CD4-positive, alpha-beta T cell (primary cell): ENCODE data around the gene STIM2. TPM values are rescaled to one million over a fixed set of nuclear protein-coding genes. Genes with fewer than 3 reads are reported as not detected.

Experiments used
- ATAC-seq: fragments of 200-7000 bp; cut with Tn5 transposase; one replicate; pipeline ENCODE4 v1.10.0; 2022; ENCODE audit warnings: mild to moderate bottlenecking; ENCODE audit not compliant: poor library complexity
- CTCF ChIA-PET: fragments of 350-600 bp; sonication (Branson Sonifier 250); formaldehyde crosslinking; loops from one replicate; lab custom pipeline; 2021; ENCODE audit warnings: antibody characterized with exemption, inconsistent platforms; lab: Charles Lee
- POLR2A ChIA-PET: fragments of 350-600 bp; sonication (Branson Sonifier 250); formaldehyde crosslinking; loops from one replicate; lab custom pipeline; 2021; ENCODE audit warnings: antibody characterized with exemption, inconsistent platforms; lab: Charles Lee
- DNase-seq, 14 experiments: peaks; one replicate each; pipeline ENCODE4 v3.0.0-alpha.2; 2013 to 2020; ENCODE audit warnings: mixed read lengths in 2 of 14
- H3K27ac ChIP-seq, 2 donors: one replicate each; pipeline versions ENCODE4 v1.5.1 to v1.7.0; 2013; ENCODE audit warnings: low read length in 2 of 2, low read depth in 1 of 2, mild to moderate bottlenecking in 1 of 2
- H3K27me3 ChIP-seq, 2 experiments: 1 replicate in 1 of 2; 2 replicates in 1 of 2; pipeline versions ENCODE4 v1.6.1 to v1.7.0; 2013; ENCODE audit warnings: low read length in 2 of 2, control low read depth in 1 of 2, mild to moderate bottlenecking in 1 of 2, moderate library complexity in 1 of 2; ENCODE audit not compliant: insufficient read depth in 2 of 2, control insufficient read depth in 1 of 2
- H3K36me3 ChIP-seq: one replicate; pipeline ENCODE4 v1.6.1; 2013; ENCODE audit warnings: low read length, control low read depth; ENCODE audit not compliant: insufficient read depth
- H3K4me1 ChIP-seq: one replicate; pipeline ENCODE4 v1.6.1; 2013; ENCODE audit warnings: low read length, control low read depth; ENCODE audit not compliant: insufficient read depth
- H3K4me3 ChIP-seq: one replicate; pipeline ENCODE4 v1.5.1; 2013; ENCODE audit warnings: mild to moderate bottlenecking, low read length, moderate library complexity
- H3K9me3 ChIP-seq, 2 experiments: 1 replicate in 1 of 2; 2 replicates in 1 of 2; pipeline versions ENCODE4 v1.6.1 to v1.7.0; 2013; ENCODE audit warnings: low read length in 2 of 2, mild to moderate bottlenecking in 2 of 2, control low read depth in 1 of 2, moderate library complexity in 1 of 2; ENCODE audit not compliant: control insufficient read depth in 1 of 2, insufficient read depth in 1 of 2
- H3K27ac Mint-ChIP-seq: one replicate; pipeline ENCODE4 v1.8.0; 2020; ENCODE audit warnings: mixed read lengths
- H3K27me3 Mint-ChIP-seq: one replicate; pipeline ENCODE4 v1.8.0; 2021; ENCODE audit warnings: mixed read lengths
- H3K36me3 Mint-ChIP-seq: one replicate; pipeline ENCODE4 v1.8.0; 2021; ENCODE audit warnings: low read depth, mixed read lengths
- H3K4me1 Mint-ChIP-seq: one replicate; pipeline ENCODE4 v1.8.0; 2021; ENCODE audit warnings: low read depth, mixed read lengths
- H3K4me3 Mint-ChIP-seq: one replicate; pipeline ENCODE4 v1.8.0; 2020; ENCODE audit warnings: mild to moderate bottlenecking, mixed read lengths
- H3K9me3 Mint-ChIP-seq: one replicate; pipeline ENCODE4 v1.8.0; 2020; ENCODE audit warnings: mixed read lengths
- CTCF ChIP-seq: fragments of 200-600 bp; IDR thresholded peaks from one replicate; pipeline ENCODE4 v1.8.0; 2022; ENCODE audit warnings: antibody characterized with exemption, mild to moderate bottlenecking
- intact Hi-C, 2 experiments: fragments of 100-400 bp; cut with DNase I in 1 of 2; cut with micrococcal nuclease in 1 of 2; formaldehyde crosslinking; loops; one replicate each; pipeline versions ENCODE4 v1.15.1 to v1.9.0; 2023 to 2025; cut with DNase I, micrococcal nuclease
- total RNA-seq, 174 experiments: library from RNA in 2 of 174; stranded (reverse) in 2 of 174; gene quantifications; one replicate each; pipeline ENCODE4 v1.2.3 and lab custom pipeline; 2021 to 2026

STIM2 gene
- total RNA-seq, 2 experiments from 2014 or later = 53.7 to 54.9 TPM

GRCh38 chr4:26931966-26932365 is 71.3 kb downstream of the STIM2 start:
- H3K9me3 Mint-ChIP-seq = no peaks in the 10 kb centered on the region
- CTCF ChIA-PET = interaction anchor here (1.2 kb wide), 1 partner anchor 32 kb away, joined by 4 read pairs; no protein-coding TSS in a partner anchor

DNA sequence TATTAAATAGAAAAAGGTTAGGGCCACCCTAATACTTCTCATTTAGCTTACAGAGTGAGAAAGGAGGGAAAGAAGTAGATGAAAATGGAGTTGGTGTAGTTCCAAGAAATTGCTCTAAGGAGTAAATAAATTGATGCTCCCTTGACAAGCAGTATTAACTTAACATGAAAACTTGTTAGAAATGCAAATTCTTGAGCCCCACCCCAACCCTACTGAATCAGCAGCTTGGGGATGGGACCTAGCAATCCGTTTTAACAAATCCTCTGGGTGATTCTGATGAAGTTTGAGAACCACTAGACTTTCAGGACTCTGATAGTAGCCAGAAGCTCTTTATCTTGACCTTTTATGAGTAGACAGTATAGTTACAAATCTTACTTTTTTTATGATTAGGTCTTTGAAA is 74.8 kb downstream of the STIM2 start:
- Mint-ChIP-seq H3K4me3 (no peak overlapping the region), H3K4me1 (peaks cover 84% of the 10 kb centered on the region), H3K36me3 (peaks cover 5% of the 10 kb centered on the region), H3K27me3 (no peaks in the 10 kb centered on the region), H3K27ac (peak overlapping the region; percentile 48), H3K9me3 (no peaks in the 10 kb centered on the region)
- ATAC-seq (no peak), DNase-seq (no peak)
- Histone ChIP-seq H3K4me3 (no peak overlapping the region), H3K27ac (no peak overlapping the region), H3K4me1 (peaks cover 12% of the 10 kb centered on the region), H3K36me3 (no peaks in the 10 kb centered on the region), H3K9me3 (no peaks in the 10 kb centered on the region), H3K27me3 (no peaks in the 10 kb centered on the region)
- TF ChIP-seq CTCF = no peak
- CTCF ChIA-PET = interaction anchor here (0.6 to 0.7 kb wide), 2 partner anchors 34 to 75 kb away, joined by 3 to 5 read pairs; partner anchors contain the start of gene STIM2
- intact Hi-C loops = loop anchor here in 1 of 2 experiments (5.0 kb wide), 1 partner anchor 38 kb away; no protein-coding TSS in a partner anchor
- POLR2A ChIA-PET = no interaction called here

More at GRCh38 chr4:26931966-26932365, 71.3 kb downstream of the STIM2 start:
- H3K27ac Mint-ChIP-seq = no peak overlapping the region
- H3K36me3 Mint-ChIP-seq = peaks cover 10% of the 10 kb centered on the region
- no peaks in the 10 kb centered on the region for H3K27me3 Mint-ChIP-seq
- DNase-seq (no peak), ATAC-seq (no peak)
- no peak overlapping the region for H3K4me3 Mint-ChIP-seq
- POLR2A ChIA-PET = no interaction called here
- Histone ChIP-seq H3K4me3 (no peak overlapping the region), H3K27me3 (no peaks in the 10 kb centered on the region), H3K36me3 (no peaks in the 10 kb centered on the region), H3K27ac (no peak overlapping the region), H3K9me3 (no peaks in the 10 kb centered on the region), H3K4me1 (peaks cover 9% of the 10 kb centered on the region)
- H3K4me1 Mint-ChIP-seq = peaks cover 67% of the 10 kb centered on the region
- intact Hi-C loops = loop anchor here in 1 of 2 experiments (5.0 kb wide), 1 partner anchor 40 kb away; no protein-coding TSS in a partner anchor
- no peak for TF ChIP-seq CTCF

DNA sequence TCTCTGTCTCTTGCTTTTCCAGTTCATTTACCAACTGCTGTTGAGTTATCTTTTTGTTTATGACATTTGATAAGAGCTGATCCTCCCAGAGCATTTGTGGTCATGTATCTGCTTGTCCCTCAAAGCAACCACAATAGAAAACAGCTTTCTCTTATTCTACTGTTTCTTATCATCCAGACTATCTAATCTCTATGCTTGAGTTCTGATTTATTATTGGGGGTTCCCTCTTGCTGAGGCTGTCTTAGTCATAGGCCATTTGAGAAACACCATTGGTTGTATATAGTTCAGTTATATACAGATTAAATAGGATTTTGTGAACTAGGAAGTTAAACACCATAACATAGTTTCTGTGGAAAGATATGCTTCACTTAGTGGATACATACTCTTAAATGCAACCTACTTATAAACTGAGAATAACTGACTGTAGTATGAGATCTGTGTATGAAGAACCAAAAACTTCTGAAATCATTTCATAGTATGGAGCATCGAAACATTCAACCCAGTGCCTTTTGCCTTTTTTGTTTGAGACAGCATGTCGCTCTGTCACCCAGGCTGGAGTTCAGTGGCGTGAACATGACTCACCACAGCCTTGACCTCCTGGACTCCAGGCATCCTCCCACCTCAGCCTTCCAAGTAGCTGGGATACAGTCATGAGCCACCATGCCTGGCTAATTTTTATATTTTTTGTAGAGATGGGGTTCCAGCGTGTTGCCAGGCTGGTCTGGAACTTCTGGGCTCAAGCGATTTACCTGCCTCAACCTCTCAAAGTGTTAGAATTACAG is 75.8 kb downstream of the STIM2 start:
- POLR2A ChIA-PET = no interaction called here
- no peak for TF ChIP-seq CTCF
- H3K36me3 ChIP-seq = no peaks in the 10 kb centered on the region
- no peak overlapping the region for H3K27ac ChIP-seq
- Mint-ChIP-seq H3K4me3 (peak overlapping the region; percentile 5), H3K27me3 (no peaks in the 10 kb centered on the region), H3K27ac (peak overlapping the region; percentile 48), H3K4me1 (peaks cover 86% of the 10 kb centered on the region), H3K36me3 (peaks cover 5% of the 10 kb centered on the region), H3K9me3 (no peaks in the 10 kb centered on the region)
- H3K4me1 ChIP-seq = peaks cover 12% of the 10 kb centered on the region
- ATAC-seq (peak; percentile 44), DNase-seq (peak in 2 of 14 experiments; percentile 14 to 35)
- CTCF ChIA-PET = no interaction called here
- intact Hi-C loops = loop anchor here in 1 of 2 experiments (5.0 kb wide), 1 partner anchor 39 kb away; no protein-coding TSS in a partner anchor
- H3K4me3 ChIP-seq = no peak overlapping the region
- H3K27me3 ChIP-seq = no peaks in the 10 kb centered on the region
- H3K9me3 ChIP-seq = no peaks in the 10 kb centered on the region
